ENCODE measurements around the gene TCEAL9. TPM values are rescaled to one million over a fixed set of nuclear protein-coding genes. Genes with fewer than 3 reads are reported as not detected.
"Not testable (repeated sequence)": the region's sequence is repeated elsewhere in the genome, so short reads cannot be mapped to it uniquely, and the experiment has no call there.

Gene TCEAL9
- total RNA-seq, 1 donor from 2014 or later: 83.5 TPM

DNA sequence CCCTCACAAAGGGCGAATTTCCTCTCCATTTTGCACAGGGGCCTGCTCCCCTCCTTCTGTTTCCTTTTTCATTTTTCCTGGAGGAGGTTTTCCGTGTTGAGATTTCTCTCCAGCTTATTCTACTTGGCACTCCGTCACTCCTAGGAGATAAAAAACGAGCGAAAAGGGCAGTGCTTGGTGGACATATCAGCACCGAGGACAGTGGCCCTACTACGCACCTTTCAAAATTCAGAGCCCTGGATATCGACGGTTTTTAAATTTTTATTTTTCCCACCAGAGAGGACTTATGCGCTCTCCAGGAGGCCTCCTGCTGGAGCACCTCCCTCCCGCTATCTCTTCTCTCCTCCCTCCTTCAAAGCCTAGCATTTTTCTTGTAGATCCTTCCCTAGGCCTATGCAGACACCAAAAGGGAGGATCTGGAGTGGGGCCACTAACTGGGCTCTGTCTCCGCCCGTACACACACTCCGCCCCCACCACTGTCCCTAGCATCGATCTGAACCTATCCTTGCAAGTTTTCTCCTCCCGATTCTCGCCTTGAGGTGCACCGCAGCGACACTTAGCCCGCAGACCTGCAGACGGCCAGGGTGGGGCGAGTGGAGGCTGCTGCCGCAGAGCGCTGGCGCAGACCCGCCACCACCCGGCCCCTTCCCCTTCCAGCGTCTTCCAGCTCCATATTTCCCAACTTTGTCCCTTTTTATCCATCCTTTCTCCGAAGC, 8.5 kb upstream of the TCEAL9 start:
- H3K4me3 Mint-ChIP-seq (ENCODE audit: unreplicated experiment): no peak overlapping the region
- H3K27me3 Mint-ChIP-seq (ENCODE audit: low read depth): no peaks in the 10 kb centered on the region
- no peak overlapping the region for H3K27ac Mint-ChIP-seq (ENCODE audit: unreplicated experiment)
- H3K4me1 Mint-ChIP-seq (ENCODE audit: low read depth): no peaks in the 10 kb centered on the region
- TF ChIP-seq, protein P1, sequence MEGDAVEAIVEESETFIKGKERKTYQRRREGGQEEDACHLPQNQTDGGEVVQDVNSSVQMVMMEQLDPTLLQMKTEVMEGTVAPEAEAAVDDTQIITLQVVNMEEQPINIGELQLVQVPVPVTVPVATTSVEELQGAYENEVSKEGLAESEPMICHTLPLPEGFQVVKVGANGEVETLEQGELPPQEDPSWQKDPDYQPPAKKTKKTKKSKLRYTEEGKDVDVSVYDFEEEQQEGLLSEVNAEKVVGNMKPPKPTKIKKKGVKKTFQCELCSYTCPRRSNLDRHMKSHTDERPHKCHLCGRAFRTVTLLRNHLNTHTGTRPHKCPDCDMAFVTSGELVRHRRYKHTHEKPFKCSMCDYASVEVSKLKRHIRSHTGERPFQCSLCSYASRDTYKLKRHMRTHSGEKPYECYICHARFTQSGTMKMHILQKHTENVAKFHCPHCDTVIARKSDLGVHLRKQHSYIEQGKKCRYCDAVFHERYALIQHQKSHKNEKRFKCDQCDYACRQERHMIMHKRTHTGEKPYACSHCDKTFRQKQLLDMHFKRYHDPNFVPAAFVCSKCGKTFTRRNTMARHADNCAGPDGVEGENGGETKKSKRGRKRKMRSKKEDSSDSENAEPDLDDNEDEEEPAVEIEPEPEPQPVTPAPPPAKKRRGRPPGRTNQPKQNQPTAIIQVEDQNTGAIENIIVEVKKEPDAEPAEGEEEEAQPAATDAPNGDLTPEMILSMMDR (IDR thresholded peaks at IDR 0.05): no peak
- DNase-seq (ENCODE audit: low spot score): no peak
- H3K9me3 Mint-ChIP-seq (ENCODE audit: low read depth): no peaks in the 10 kb centered on the region
- H3K36me3 Mint-ChIP-seq (ENCODE audit: low read depth): no peaks in the 10 kb centered on the region

DNA sequence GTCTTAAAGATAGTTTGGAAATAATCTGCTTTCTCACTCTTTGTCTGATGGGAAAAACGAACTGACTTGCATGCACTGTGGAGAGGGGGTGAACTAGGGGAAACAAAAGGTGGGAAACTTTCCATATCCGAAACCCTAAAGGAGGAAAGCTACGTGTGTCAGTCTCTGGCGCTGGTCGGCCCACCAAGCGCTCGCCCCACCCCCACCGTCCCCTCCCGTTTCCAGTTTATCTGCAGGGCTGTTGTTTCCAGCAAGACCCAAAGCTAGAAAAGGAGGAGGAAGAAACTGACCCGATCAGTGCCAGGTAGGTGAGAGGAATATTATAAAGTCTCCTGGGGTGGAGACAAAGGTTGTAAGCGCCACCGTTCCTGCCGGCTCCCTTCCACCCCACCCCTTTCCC, 552 bp downstream of the TCEAL9 start:
- peaks cover 8% of the 10 kb centered on the region for H3K9me3 Mint-ChIP-seq (ENCODE audit: low read depth)
- H3K27ac Mint-ChIP-seq (ENCODE audit: unreplicated experiment): peak overlapping the region; percentile 99
- no peak for DNase-seq (ENCODE audit: low spot score)
- H3K4me1 Mint-ChIP-seq (ENCODE audit: low read depth): peaks cover 16% of the 10 kb centered on the region
- TF ChIP-seq, protein P1 (IDR thresholded peaks at IDR 0.05): no peak
- H3K36me3 Mint-ChIP-seq (ENCODE audit: low read depth): peaks cover 8% of the 10 kb centered on the region
- no peaks in the 10 kb centered on the region for H3K27me3 Mint-ChIP-seq (ENCODE audit: low read depth)
- H3K4me3 Mint-ChIP-seq (ENCODE audit: unreplicated experiment): peak overlapping the region; percentile 94

DNA sequence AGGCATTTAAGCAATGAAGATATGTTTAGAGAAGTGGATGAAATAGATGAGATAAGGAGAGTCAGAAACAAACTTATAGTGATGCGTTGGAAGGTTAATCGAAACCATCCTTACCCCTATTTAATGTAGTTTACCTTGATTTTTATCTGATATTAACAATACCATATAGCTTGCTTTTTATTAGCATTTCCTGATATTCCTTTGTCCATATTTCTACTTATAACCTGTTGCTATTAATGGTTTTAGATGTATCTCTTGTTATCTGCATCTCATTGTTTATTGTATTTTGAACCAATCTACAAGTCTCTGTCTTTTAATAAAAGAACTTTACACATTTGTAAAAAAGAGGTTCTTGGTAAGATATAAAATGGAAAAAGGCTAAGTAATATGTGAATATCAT, 1.6 kb downstream of the TCEAL9 start:
- TF ChIP-seq, protein P1 (IDR thresholded peaks at IDR 0.05): no peak
- peak overlapping the region; percentile 94 for H3K4me3 Mint-ChIP-seq (ENCODE audit: unreplicated experiment)
- peaks cover 8% of the 10 kb centered on the region for H3K9me3 Mint-ChIP-seq (ENCODE audit: low read depth)
- H3K36me3 Mint-ChIP-seq (ENCODE audit: low read depth): peaks cover 8% of the 10 kb centered on the region
- no peak for DNase-seq (ENCODE audit: low spot score)
- peak overlapping the region; percentile 99 for H3K27ac Mint-ChIP-seq (ENCODE audit: unreplicated experiment)
- H3K27me3 Mint-ChIP-seq (ENCODE audit: low read depth): no peaks in the 10 kb centered on the region
- H3K4me1 Mint-ChIP-seq (ENCODE audit: low read depth): peaks cover 16% of the 10 kb centered on the region

DNA sequence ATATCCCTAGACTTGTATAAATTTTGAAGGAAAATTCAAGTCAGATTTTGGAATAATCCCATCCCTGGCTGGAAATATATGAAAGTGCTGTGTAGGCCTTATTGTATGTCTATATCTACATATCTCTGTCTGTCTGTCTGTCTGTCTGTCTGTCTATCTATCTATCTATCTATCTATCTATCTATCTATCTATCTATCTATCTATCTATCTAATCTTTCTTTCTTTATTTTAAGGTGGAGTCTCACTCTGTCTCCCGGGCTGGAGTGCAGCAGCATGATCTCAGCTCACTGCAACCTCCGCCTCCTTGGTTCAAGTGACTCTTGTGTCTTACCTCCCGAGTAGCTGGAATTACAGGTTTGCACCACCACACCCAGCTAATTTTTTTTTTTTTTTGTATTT, 3.3 kb downstream of the TCEAL9 start:
- not testable (repeated sequence) for H3K9me3 Mint-ChIP-seq (ENCODE audit: low read depth); H3K4me3 Mint-ChIP-seq (ENCODE audit: unreplicated experiment); H3K27ac Mint-ChIP-seq (ENCODE audit: unreplicated experiment); DNase-seq (ENCODE audit: low spot score); H3K27me3 Mint-ChIP-seq (ENCODE audit: low read depth); H3K36me3 Mint-ChIP-seq (ENCODE audit: low read depth)
- peaks cover 16% of the 10 kb centered on the region for H3K4me1 Mint-ChIP-seq (ENCODE audit: low read depth)

DNA sequence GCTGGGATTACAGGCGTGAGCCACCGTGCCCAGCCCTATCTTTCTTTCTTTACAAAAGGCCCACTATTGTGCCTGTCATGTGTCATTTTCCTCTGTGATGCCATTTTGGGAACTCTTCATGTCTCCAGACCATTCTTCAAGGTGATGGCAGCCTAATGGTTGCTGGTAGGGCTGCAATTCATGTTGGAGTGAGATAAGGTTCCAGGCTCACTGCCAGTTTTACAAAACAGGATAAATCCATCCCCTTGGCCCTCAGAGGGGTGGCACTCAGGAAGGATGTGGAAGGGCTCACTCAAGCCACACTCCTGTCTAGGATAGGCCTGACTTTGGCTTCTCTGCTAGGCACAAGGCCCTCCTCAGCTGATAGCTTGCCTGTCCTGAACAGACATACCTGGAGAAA, 3.8 kb downstream of the TCEAL9 start:
- no peak overlapping the region for H3K27ac Mint-ChIP-seq (ENCODE audit: unreplicated experiment)
- peaks cover 16% of the 10 kb centered on the region for H3K4me1 Mint-ChIP-seq (ENCODE audit: low read depth)
- peaks cover 8% of the 10 kb centered on the region for H3K36me3 Mint-ChIP-seq (ENCODE audit: low read depth)
- H3K9me3 Mint-ChIP-seq (ENCODE audit: low read depth): peaks cover 8% of the 10 kb centered on the region
- H3K27me3 Mint-ChIP-seq (ENCODE audit: low read depth): no peaks in the 10 kb centered on the region
- H3K4me3 Mint-ChIP-seq (ENCODE audit: unreplicated experiment): no peak overlapping the region
- TF ChIP-seq, protein P1 (IDR thresholded peaks at IDR 0.05): no peak
- DNase-seq (ENCODE audit: low spot score): no peak

DNA sequence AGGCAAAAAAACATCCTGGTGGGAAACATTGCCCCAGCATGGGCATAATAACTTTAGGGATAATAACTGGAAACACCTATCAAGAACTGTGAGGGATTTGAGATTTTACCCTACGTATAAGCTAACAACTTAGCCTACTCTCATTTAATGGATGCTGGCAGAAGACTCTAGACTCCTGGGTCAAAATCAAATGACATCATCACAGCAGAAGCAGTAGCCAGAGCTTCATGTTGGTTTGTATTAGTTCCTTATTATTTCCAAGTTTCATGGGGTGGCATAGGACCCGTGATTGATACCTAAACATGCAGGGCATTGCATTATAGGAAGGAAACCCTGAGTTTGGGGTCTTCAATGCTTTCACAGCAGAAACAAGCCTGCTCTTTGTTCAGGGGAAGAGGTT, 4.6 kb downstream of the TCEAL9 start:
- Mint-ChIP-seq H3K4me3 (ENCODE audit: unreplicated experiment) (no peak overlapping the region), H3K36me3 (ENCODE audit: low read depth) (peaks cover 8% of the 10 kb centered on the region), H3K9me3 (ENCODE audit: low read depth) (peaks cover 8% of the 10 kb centered on the region), H3K27me3 (ENCODE audit: low read depth) (no peaks in the 10 kb centered on the region), H3K27ac (ENCODE audit: unreplicated experiment) (no peak overlapping the region), H3K4me1 (ENCODE audit: low read depth) (peaks cover 12% of the 10 kb centered on the region)
- DNase-seq (ENCODE audit: low spot score): no peak
- TF ChIP-seq, protein P1 (IDR thresholded peaks at IDR 0.05): no peak

Data from chondrocyte (in vitro differentiated cells).